HCT116 (cell line): ENCODE data around the gene ARHGAP27. TPM values are rescaled to one million over a fixed set of nuclear protein-coding genes. Genes with fewer than 3 reads are reported as not detected.

Experiments used
- ATAC-seq: fragments of 200-7000 bp; cut with Tn5 transposase; 2 replicates; pipeline ENCODE4 v1.9.1; 2020; ENCODE audit warnings: mild to moderate bottlenecking, moderate library complexity
- BruUV-seq: library from RNA; stranded (reverse); fragments of 400-500 nt; replicated peaks from 2 replicates; lab custom pipeline; 2021; lab: Mats Ljungman, UMichigan
- CTCF ChIA-PET: fragments of 300-600 bp; sonication (Branson Sonifier 250); formaldehyde crosslinking; loops from one replicate; lab custom pipeline; 2021; ENCODE audit warnings: antibody characterized with exemption; lab: Charles Lee
- POLR2A ChIA-PET: fragments of 300-600, 350-600 bp; sonication (Branson Sonifier 250); formaldehyde crosslinking; loops from one replicate; lab custom pipeline; 2021; ENCODE audit warnings: antibody characterized with exemption; lab: Charles Lee
- RAD21 ChIA-PET, 2 experiments: fragments of 300-600 bp; sonication (Branson Sonifier 250); formaldehyde crosslinking; loops; one replicate each; lab custom pipeline; 2023; ENCODE audit warnings: low total read pairs in 2 of 2; ENCODE audit not compliant: uncharacterized antibody in 2 of 2, unreplicated experiment in 2 of 2, low non-redundant PET in 1 of 2; lab: Charles Lee
- DNase-seq: peaks from one replicate; pipeline ENCODE4 v3.0.0-alpha.2; 2010; ENCODE audit warnings: low read depth, low spot score
- H2AFZ ChIP-seq: fragments of 200-600 bp; shearing (Covaris generic), sonication (generic); 2 replicates; pipeline ENCODE4 v1.6.1; 2017; ENCODE audit warnings: low read depth, mixed run types, mixed read lengths, antibody characterized with exemption, low read length; ENCODE audit not compliant: poor library complexity, severe bottlenecking
- H3K27ac ChIP-seq: 2 replicates; pipeline ENCODE4 v1.5.1; 2012; ENCODE audit warnings: low read depth, low read length
- H3K27me3 ChIP-seq: fragments of 200-600 bp; sonication (generic); 2 replicates; pipeline ENCODE4 v1.6.1; 2016; ENCODE audit warnings: mixed run types, low read length, mixed read lengths; ENCODE audit not compliant: insufficient read depth
- H3K36me3 ChIP-seq, 2 experiments: fragments of 200-500 bp in 1 of 2; fragments of 200-600 bp in 1 of 2; sonication (Bioruptor generic) in 1 of 2; sonication (generic) in 1 of 2; 2 replicates each; pipeline versions ENCODE4 v1.5.1 to v1.6.1; 2014 to 2016; ENCODE audit warnings: low read length in 2 of 2, inconsistent platforms in 1 of 2, mixed read lengths in 1 of 2, mixed run types in 1 of 2; ENCODE audit not compliant: insufficient read depth in 2 of 2, control insufficient read depth in 1 of 2
- H3K4me1 ChIP-seq, 2 experiments: fragments of 200-600 bp in 1 of 2; sonication (generic) in 1 of 2; 2 replicates each; pipeline versions ENCODE4 v1.5.1 to v1.6.1; 2012 to 2017; ENCODE audit warnings: low read length in 2 of 2, inconsistent platforms in 1 of 2, mild to moderate bottlenecking in 1 of 2, mixed read lengths in 1 of 2, mixed run types in 1 of 2, moderate library complexity in 1 of 2; ENCODE audit not compliant: insufficient read depth in 2 of 2, control insufficient read depth in 1 of 2
- H3K4me2 ChIP-seq: fragments of 200-600 bp; sonication (generic); 2 replicates; pipeline ENCODE4 v1.6.1; 2017; ENCODE audit warnings: mixed run types, low read length, mixed read lengths
- H3K4me3 ChIP-seq, 2 experiments: fragments of 200-600 bp in 1 of 2; sonication (generic) in 1 of 2; replicated peaks in 1 of 2; 2 replicates each; pipeline ENCODE4 v1.5.1; 2011 to 2016; ENCODE audit warnings: low read length in 2 of 2, control low read depth in 1 of 2, low read depth in 1 of 2, mild to moderate bottlenecking in 1 of 2, mixed read lengths in 1 of 2, mixed run types in 1 of 2
- H3K79me2 ChIP-seq: fragments of 200-600 bp; sonication (generic); 2 replicates; pipeline ENCODE4 v1.6.1; 2017; ENCODE audit warnings: mild to moderate bottlenecking, mixed run types, low read length, moderate library complexity, mixed read lengths; ENCODE audit not compliant: insufficient read depth
- H3K9ac ChIP-seq: fragments of 200-600 bp; sonication (generic); 2 replicates; pipeline ENCODE4 v1.6.1; 2016; ENCODE audit warnings: low read length, mixed read lengths
- H3K9me2 ChIP-seq: fragments of 200-600 bp; sonication (generic), shearing (Covaris generic); 2 replicates; pipeline ENCODE4 v1.6.1; 2017; ENCODE audit warnings: mixed run types, mild to moderate bottlenecking, moderate library complexity; ENCODE audit not compliant: insufficient read depth
- H3K9me3 ChIP-seq, 2 experiments: fragments of 200-500 bp in 1 of 2; fragments of 200-600 bp in 1 of 2; sonication (Bioruptor generic) in 1 of 2; sonication (generic) in 1 of 2; 2 replicates each; pipeline ENCODE4 v1.6.1; 2014 to 2017; ENCODE audit warnings: low read length in 2 of 2, mixed read lengths in 2 of 2, inconsistent platforms in 1 of 2, low read depth in 1 of 2, mild to moderate bottlenecking in 1 of 2, mixed run types in 1 of 2, moderate library complexity in 1 of 2; ENCODE audit not compliant: control insufficient read depth in 1 of 2, insufficient read depth in 1 of 2
- H4K20me1 ChIP-seq: fragments of 200-600 bp; sonication (generic), shearing (Covaris generic); 2 replicates; pipeline ENCODE4 v1.6.1; 2017; ENCODE audit warnings: mixed run types, mild to moderate bottlenecking, moderate library complexity; ENCODE audit not compliant: insufficient read depth
- ATF3 ChIP-seq: IDR thresholded peaks from 2 replicates; pipeline ENCODE4 v1.6.1; 2012
- CTCF ChIP-seq, 3 experiments: fragments of 200-600 bp in 1 of 3; sonication (generic) in 1 of 3; IDR thresholded peaks in 2 of 3; conservative IDR thresholded peaks in 1 of 3; 2 replicates each; pipeline ENCODE4 v1.5.1; 2012 to 2017; ENCODE audit warnings: low read depth in 2 of 3, low read length in 2 of 3, antibody characterized with exemption in 1 of 3, borderline replicate concordance in 1 of 3, control low read depth in 1 of 3, mild to moderate bottlenecking in 1 of 3, mixed read lengths in 1 of 3, mixed run types in 1 of 3, moderate library complexity in 1 of 3; ENCODE audit not compliant: insufficient read depth in 1 of 3
- FOSL1 ChIP-seq: IDR thresholded peaks from 2 replicates; pipeline ENCODE4 v1.6.1; 2012; ENCODE audit warnings: low read depth
- MAX ChIP-seq: IDR thresholded peaks from 2 replicates; pipeline ENCODE4 v1.6.1; 2012
- ZNF274 ChIP-seq: fragments of 200-500 bp; sonication (Bioruptor generic); IDR thresholded peaks from 2 replicates; pipeline ENCODE4 v1.6.1; 2014; ENCODE audit warnings: mild to moderate bottlenecking, low read depth, low read length, inconsistent platforms
- intact Hi-C: fragments of 100-400 bp; cut with micrococcal nuclease; formaldehyde crosslinking; loops from 2 replicates; pipeline ENCODE4 v1.10.0; 2022
- total RNA-seq: library from RNA; stranded (reverse); gene quantifications from one replicate; pipeline ENCODE4 v1.2.1, GENCODE V29; 2021; ENCODE audit not compliant: unreplicated experiment

ARHGAP27 gene
- total RNA-seq, 1 experiment from 2014 or later: 46.7 TPM

GRCh38 chr17:45395569-45396415, 36.9 kb downstream of the ARHGAP27 start:
- no TSS peak for BruUV-seq

More at GRCh38 chr17:45395569-45396415, 36.9 kb downstream of the ARHGAP27 start:
- Histone ChIP-seq H3K9ac (no peak overlapping the region), H3K79me2 (no peaks in the 10 kb centered on the region), H4K20me1 (no peaks in the 10 kb centered on the region), H3K9me2 (no peaks in the 10 kb centered on the region), H3K9me3 (no peaks in the 10 kb centered on the region), H3K4me3 (no peak overlapping the region), H3K27ac (no peak overlapping the region), H2AFZ (no peak overlapping the region), H3K4me1 (peaks cover 0 to 16% of the 10 kb centered on the region in 2 experiments; a peak in 2 of 4 replicates), H3K27me3 (no peaks in the 10 kb centered on the region), H3K4me2 (no peak overlapping the region), H3K36me3 (peaks cover 4 to 7% of the 10 kb centered on the region in 2 experiments; a peak in 2 of 4 replicates)
- no peak for DNase-seq
- TF ChIP-seq CTCF (IDR thresholded peaks at IDR 0.05 in 2 of 3, conservative IDR thresholded peaks at IDR 0.05 in 1 of 3; ENCODE audit: borderline replicate concordance in 1 of 3, insufficient read depth in 1 of 3, low read depth in 2 of 3, low read length in 2 of 3): peak in 2 of 3 experiments; percentile 26 to 33; a peak in 3 of 6 replicates
- TF ChIP-seq MAX: no peak
- TF ChIP-seq FOSL1: no peak
- TF ChIP-seq ATF3: no peak
- no peak for TF ChIP-seq ZNF274
- POLR2A ChIA-PET: interaction anchor here (2.1 kb wide), 1 partner anchor 29 kb away, joined by 6 read pairs; no protein-coding TSS in a partner anchor
- intact Hi-C loops: loop anchor here (1.0 kb wide), 2 partner anchors 30 to 457 kb away; no protein-coding TSS in a partner anchor
- RAD21 ChIA-PET: interaction anchor here (0.8 to 0.9 kb wide), 2 partner anchors 245 to 456 kb away, joined by 3 to 6 read pairs; no protein-coding TSS in a partner anchor
- peak; percentile 35; the same call in 1 of the 2 replicates for ATAC-seq
- CTCF ChIA-PET: interaction anchor here (0.7 to 9.5 kb wide), 7 partner anchors 11 to 456 kb away, joined by 3 to 58 read pairs (median 4); no protein-coding TSS in a partner anchor
